Trophoblast cell (in vitro differentiated cells and primary cell): ENCODE data around the gene ADAMTSL2.

ENCODE experiments used
- DNase-seq, 2 donors: peaks; one replicate each; pipeline ENCODE4 v3.0.0-alpha.2; 2016
- H2AFZ ChIP-seq: 2 replicates; pipeline ENCODE4 v1.6.1; 2013; ENCODE audit warnings: low read length, moderate library complexity, mild to moderate bottlenecking; ENCODE audit not compliant: insufficient read depth, poor library complexity
- H2AK5ac ChIP-seq: 2 replicates; pipeline ENCODE4 v1.6.1; 2013; ENCODE audit warnings: mild to moderate bottlenecking, low read length
- H2BK120ac ChIP-seq: 2 replicates; pipeline ENCODE4 v1.6.1; 2013; ENCODE audit warnings: low read length, mild to moderate bottlenecking, moderate library complexity; ENCODE audit not compliant: insufficient read depth, poor library complexity
- H2BK12ac ChIP-seq: 2 replicates; pipeline ENCODE4 v1.6.1; 2013; ENCODE audit warnings: mild to moderate bottlenecking, low read length, moderate library complexity
- H2BK5ac ChIP-seq: 2 replicates; pipeline ENCODE4 v1.6.1; 2013; ENCODE audit warnings: low read length, low read depth, moderate library complexity, mild to moderate bottlenecking; ENCODE audit not compliant: poor library complexity
- H3K14ac ChIP-seq: 2 replicates; pipeline ENCODE4 v1.6.1; 2013; ENCODE audit warnings: mild to moderate bottlenecking, low read length
- H3K18ac ChIP-seq: 2 replicates; pipeline ENCODE4 v1.6.1; 2013; ENCODE audit warnings: mild to moderate bottlenecking, low read length
- H3K23ac ChIP-seq: 2 replicates; pipeline ENCODE4 v1.6.1; 2013; ENCODE audit warnings: low read length
- H3K27ac ChIP-seq: 2 replicates; pipeline ENCODE4 v1.5.1; 2013; ENCODE audit warnings: low read depth, mild to moderate bottlenecking, inconsistent platforms, low read length, moderate library complexity
- H3K27me3 ChIP-seq: 2 replicates; pipeline ENCODE4 v1.6.1; 2013; ENCODE audit warnings: inconsistent platforms, mild to moderate bottlenecking, low read length, moderate library complexity; ENCODE audit not compliant: insufficient read depth
- H3K36me3 ChIP-seq, 2 experiments: 1 replicate in 1 of 2; 2 replicates in 1 of 2; pipeline ENCODE4 v1.6.1; 2013; ENCODE audit warnings: low read length in 2 of 2, mild to moderate bottlenecking in 2 of 2, moderate library complexity in 1 of 2; ENCODE audit not compliant: insufficient read depth in 2 of 2, control insufficient read depth in 1 of 2
- H3K4ac ChIP-seq: 2 replicates; pipeline ENCODE4 v1.6.1; 2013; ENCODE audit warnings: low read depth, mild to moderate bottlenecking, low read length, moderate library complexity
- H3K4me1 ChIP-seq, 2 experiments: 1 replicate in 1 of 2; 2 replicates in 1 of 2; pipeline ENCODE4 v1.6.1; 2013; ENCODE audit warnings: low read length in 2 of 2, mild to moderate bottlenecking in 2 of 2, moderate library complexity in 1 of 2; ENCODE audit not compliant: insufficient read depth in 2 of 2, control insufficient read depth in 1 of 2
- H3K4me2 ChIP-seq: 2 replicates; pipeline ENCODE4 v1.6.1; 2013; ENCODE audit warnings: inconsistent platforms, mild to moderate bottlenecking, low read length, moderate library complexity
- H3K4me3 ChIP-seq: 2 replicates; pipeline ENCODE4 v1.5.1; 2013; ENCODE audit warnings: mild to moderate bottlenecking, low read depth, low read length, inconsistent platforms
- H3K79me1 ChIP-seq: one replicate; pipeline ENCODE4 v1.6.1; 2013; ENCODE audit warnings: low read length
- H3K79me2 ChIP-seq: 2 replicates; pipeline ENCODE4 v1.6.1; 2013; ENCODE audit warnings: low read length, mild to moderate bottlenecking; ENCODE audit not compliant: control insufficient read depth, insufficient read depth, poor library complexity
- H3K9ac ChIP-seq: 2 replicates; pipeline ENCODE4 v1.6.1; 2013; ENCODE audit warnings: mild to moderate bottlenecking, low read length
- H3K9me3 ChIP-seq: 2 replicates; pipeline ENCODE4 v1.6.1; 2013; ENCODE audit warnings: low read depth, mild to moderate bottlenecking, control low read depth, inconsistent platforms, low read length; ENCODE audit not compliant: insufficient read depth
- H4K12ac ChIP-seq: 2 replicates; pipeline ENCODE4 v1.6.1; 2013; ENCODE audit warnings: low read depth, mild to moderate bottlenecking, low read length, moderate library complexity
- H4K8ac ChIP-seq: 2 replicates; pipeline ENCODE4 v1.6.1; 2013; ENCODE audit warnings: low read depth, mild to moderate bottlenecking, low read length, moderate library complexity
- H4K91ac ChIP-seq: one replicate; pipeline ENCODE4 v1.6.1; 2013; ENCODE audit warnings: low read depth, mild to moderate bottlenecking, low read length, moderate library complexity
- WGBS: extraction: QIAGEN DNeasy Blood & Tissue Kit; methylation state at CpG from one replicate; pipeline ENCODE4 v1.1.7; 2013; ENCODE audit warnings: missing lambda C conversion rate; ENCODE audit not compliant: insufficient read length, insufficient coverage; ENCODE audit errors: extremely low coverage; 5-methylcytosine and 5-hydroxymethylcytosine counted together

The ADAMTSL2 gene

GRCh38 chr9:133515240-133515610 is 19.3 kb upstream of the ADAMTSL2 start:
- no peak overlapping the region for H3K14ac ChIP-seq
- no peaks in the 10 kb centered on the region for H3K27me3 ChIP-seq
- H2AK5ac ChIP-seq, result no peak overlapping the region
- no peak overlapping the region for H3K23ac ChIP-seq
- H3K9ac ChIP-seq, result no peak overlapping the region
- H3K4me1 ChIP-seq, result peaks cover 0 to 6% of the 10 kb centered on the region in 2 experiments
- no peaks in the 10 kb centered on the region for H3K79me2 ChIP-seq
- no peak overlapping the region for H2BK12ac ChIP-seq
- no CpG with 5 or more reads among the region's 10 CpGs for WGBS
- no peak overlapping the region for H3K18ac ChIP-seq
- H3K4me3 ChIP-seq, result no peak overlapping the region
- no peak overlapping the region for H2AFZ ChIP-seq
- peak overlapping the region; percentile 1 for H4K91ac ChIP-seq
- no peaks in the 10 kb centered on the region for H3K36me3 ChIP-seq
- H3K9me3 ChIP-seq, result peaks cover 14% of the 10 kb centered on the region
- H4K8ac ChIP-seq, result no peak overlapping the region
- H3K79me1 ChIP-seq, result no peaks in the 10 kb centered on the region
- no peak overlapping the region for H3K4me2 ChIP-seq
- no peak overlapping the region for H2BK120ac ChIP-seq
- no peak overlapping the region for H4K12ac ChIP-seq
- H3K4ac ChIP-seq, result no peak overlapping the region
- H3K27ac ChIP-seq, result no peak overlapping the region
- H2BK5ac ChIP-seq, result no peak overlapping the region
- DNase-seq, result no peak

- H3K79me2 ChIP-seq, result no peaks in the 10 kb centered on the region
- H3K4me2 ChIP-seq, result no peak overlapping the region
- no peak overlapping the region for H3K4ac ChIP-seq
- H4K91ac ChIP-seq, result peak overlapping the region; percentile 1
- peaks cover 14% of the 10 kb centered on the region for H3K9me3 ChIP-seq
- H3K27me3 ChIP-seq, result no peaks in the 10 kb centered on the region
- no peak overlapping the region for H2BK5ac ChIP-seq
- H3K27ac ChIP-seq, result no peak overlapping the region
- no peaks in the 10 kb centered on the region for H3K36me3 ChIP-seq
- H4K8ac ChIP-seq, result no peak overlapping the region
- no peak overlapping the region for H3K14ac ChIP-seq
- no peak overlapping the region for H2AFZ ChIP-seq
- no peak overlapping the region for H3K23ac ChIP-seq
- no CpG with 5 or more reads among the region's 17 CpGs for WGBS
- no peak overlapping the region for H3K18ac ChIP-seq
- H3K4me1 ChIP-seq, result peaks cover 0 to 4% of the 10 kb centered on the region in 2 experiments
- no peak overlapping the region for H2BK120ac ChIP-seq
- no peak overlapping the region for H2AK5ac ChIP-seq
- H2BK12ac ChIP-seq, result no peak overlapping the region
- H3K4me3 ChIP-seq, result no peak overlapping the region
- DNase-seq, result no peak
- no peak overlapping the region for H4K12ac ChIP-seq
- H3K79me1 ChIP-seq, result no peaks in the 10 kb centered on the region
- no peak overlapping the region for H3K9ac ChIP-seq
Measured at GRCh38 chr9:133515615-133516255, 18.8 kb upstream of the ADAMTSL2 start.

- H3K9me3 ChIP-seq, result peaks cover 13% of the 10 kb centered on the region
- H3K4me3 ChIP-seq, result no peak overlapping the region
- H2BK120ac ChIP-seq, result no peak overlapping the region
- H3K14ac ChIP-seq, result no peak overlapping the region
- H3K27ac ChIP-seq, result no peak overlapping the region
- H3K18ac ChIP-seq, result no peak overlapping the region
- H3K4me1 ChIP-seq, result peaks cover 0 to 4% of the 10 kb centered on the region in 2 experiments
- no peaks in the 10 kb centered on the region for H3K36me3 ChIP-seq
- no peak overlapping the region for H3K9ac ChIP-seq
- DNase-seq, result no peak
- H3K79me1 ChIP-seq, result no peaks in the 10 kb centered on the region
- no peak overlapping the region for H3K4ac ChIP-seq
- no peak overlapping the region for H2AK5ac ChIP-seq
- H3K79me2 ChIP-seq, result no peaks in the 10 kb centered on the region
- H3K23ac ChIP-seq, result no peak overlapping the region
- no peak overlapping the region for H4K12ac ChIP-seq
- no peak overlapping the region for H2AFZ ChIP-seq
- no peak overlapping the region for H4K8ac ChIP-seq
- H4K91ac ChIP-seq, result no peak overlapping the region
- no peak overlapping the region for H2BK12ac ChIP-seq
- H3K27me3 ChIP-seq, result no peaks in the 10 kb centered on the region
- H2BK5ac ChIP-seq, result no peak overlapping the region
- no peak overlapping the region for H3K4me2 ChIP-seq
- no CpG with 5 or more reads among the region's 11 CpGs for WGBS
Measured at GRCh38 chr9:133516256-133516960, 18.1 kb upstream of the ADAMTSL2 start.

GRCh38 chr9:133516961-133517350 is 17.5 kb upstream of the ADAMTSL2 start:
- H4K91ac ChIP-seq, result no peak overlapping the region
- no peak overlapping the region for H2BK12ac ChIP-seq
- no peaks in the 10 kb centered on the region for H3K27me3 ChIP-seq
- H4K8ac ChIP-seq, result no peak overlapping the region
- H4K12ac ChIP-seq, result no peak overlapping the region
- no peaks in the 10 kb centered on the region for H3K36me3 ChIP-seq
- H3K23ac ChIP-seq, result no peak overlapping the region
- H3K4me3 ChIP-seq, result no peak overlapping the region
- H3K9me3 ChIP-seq, result peaks cover 7% of the 10 kb centered on the region
- H3K79me2 ChIP-seq, result no peaks in the 10 kb centered on the region
- no peak overlapping the region for H2AK5ac ChIP-seq
- no peak overlapping the region for H3K4me2 ChIP-seq
- H2BK5ac ChIP-seq, result no peak overlapping the region
- peaks cover 0 to 4% of the 10 kb centered on the region in 2 experiments for H3K4me1 ChIP-seq
- no peak overlapping the region for H3K4ac ChIP-seq
- no peak overlapping the region for H3K18ac ChIP-seq
- no peak overlapping the region for H3K27ac ChIP-seq
- no peak for DNase-seq
- H2BK120ac ChIP-seq, result no peak overlapping the region
- H3K9ac ChIP-seq, result no peak overlapping the region
- H2AFZ ChIP-seq, result no peak overlapping the region
- WGBS, result no CpG with 5 or more reads among the region's 9 CpGs
- H3K14ac ChIP-seq, result no peak overlapping the region
- H3K79me1 ChIP-seq, result no peaks in the 10 kb centered on the region
